ENCODE data around the gene RBKS.
A peak's percentile ranks its signal among the peaks of the same experiment; 100 is the strongest.
"Not testable (repeated sequence)": the region's sequence is repeated elsewhere in the genome, so short reads cannot be mapped to it uniquely, and the experiment has no call there.

The RBKS gene

GRCh38 chr2:27875089-27875881 is 14.9 kb downstream of the RBKS start:
- Histone ChIP-seq H3K36me3 (no peaks in the 10 kb centered on the region), H3K27ac (no peak overlapping the region), H3K9me3 (ENCODE audit: severe bottlenecking) (peaks cover 5% of the 10 kb centered on the region), H3K27me3 (ENCODE audit: insufficient read depth, low read depth, severe bottlenecking) (no peaks in the 10 kb centered on the region), H3K4me3 (ENCODE audit: low read depth, low read length) (no peak overlapping the region)
- no peak for DNase-seq
- no peak for TF ChIP-seq CTCF (IDR thresholded peaks at IDR 0.05; ENCODE audit: low read depth, low read length)

- H3K27ac ChIP-seq = no peak overlapping the region
- H3K27me3 ChIP-seq (ENCODE audit: insufficient read depth, low read depth, severe bottlenecking) = no peaks in the 10 kb centered on the region
- TF ChIP-seq CTCF (IDR thresholded peaks at IDR 0.05; ENCODE audit: low read depth, low read length) = no peak
- H3K4me3 ChIP-seq (ENCODE audit: low read depth, low read length) = no peak overlapping the region
- DNase-seq = no peak
- H3K36me3 ChIP-seq = no peaks in the 10 kb centered on the region
- no peaks in the 10 kb centered on the region for H3K9me3 ChIP-seq (ENCODE audit: severe bottlenecking)
Observed at GRCh38 chr2:27873091-27873490, 17.1 kb downstream of the RBKS start.

GRCh38 chr2:27871802-27872201 is 18.4 kb downstream of the RBKS start:
- no peaks in the 10 kb centered on the region for H3K36me3 ChIP-seq
- DNase-seq = peak; percentile 21
- no peaks in the 10 kb centered on the region for H3K27me3 ChIP-seq (ENCODE audit: insufficient read depth, low read depth, severe bottlenecking)
- no peak overlapping the region for H3K27ac ChIP-seq
- no peaks in the 10 kb centered on the region for H3K9me3 ChIP-seq (ENCODE audit: severe bottlenecking)
- no peak overlapping the region for H3K4me3 ChIP-seq (ENCODE audit: low read depth, low read length)
- TF ChIP-seq CTCF (IDR thresholded peaks at IDR 0.05; ENCODE audit: low read depth, low read length) = no peak

GRCh38 chr2:27870724-27871123 is 19.5 kb downstream of the RBKS start:
- DNase-seq = no peak

GRCh38 chr2:27869763-27870162 is 20.4 kb downstream of the RBKS start:
- Histone ChIP-seq H3K9me3 (ENCODE audit: severe bottlenecking) (no peaks in the 10 kb centered on the region), H3K36me3 (no peaks in the 10 kb centered on the region), H3K4me3 (ENCODE audit: low read depth, low read length) (no peak overlapping the region), H3K27ac (no peak overlapping the region), H3K27me3 (ENCODE audit: insufficient read depth, low read depth, severe bottlenecking) (no peaks in the 10 kb centered on the region)
- DNase-seq = no peak
- TF ChIP-seq CTCF (IDR thresholded peaks at IDR 0.05; ENCODE audit: low read depth, low read length) = no peak

More at GRCh38 chr2:27870724-27871123, 19.5 kb downstream of the RBKS start:
- no peak overlapping the region for H3K4me3 ChIP-seq (ENCODE audit: low read depth, low read length)
- no peaks in the 10 kb centered on the region for H3K9me3 ChIP-seq (ENCODE audit: severe bottlenecking)
- H3K27ac ChIP-seq = no peak overlapping the region
- no peaks in the 10 kb centered on the region for H3K27me3 ChIP-seq (ENCODE audit: insufficient read depth, low read depth, severe bottlenecking)
- no peak for TF ChIP-seq CTCF (IDR thresholded peaks at IDR 0.05; ENCODE audit: low read depth, low read length)
- H3K36me3 ChIP-seq = no peaks in the 10 kb centered on the region

GRCh38 chr2:27866237-27866636 is 23.9 kb downstream of the RBKS start:
- Histone ChIP-seq H3K27me3 (ENCODE audit: insufficient read depth, low read depth, severe bottlenecking) (no peaks in the 10 kb centered on the region), H3K36me3 (no peaks in the 10 kb centered on the region), H3K27ac (no peak overlapping the region), H3K4me3 (ENCODE audit: low read depth, low read length) (no peak overlapping the region), H3K9me3 (ENCODE audit: severe bottlenecking) (no peaks in the 10 kb centered on the region)
- no peak for DNase-seq
- TF ChIP-seq CTCF (IDR thresholded peaks at IDR 0.05; ENCODE audit: low read depth, low read length) = no peak

- H3K27me3 ChIP-seq (ENCODE audit: insufficient read depth, low read depth, severe bottlenecking); DNase-seq; H3K36me3 ChIP-seq; H3K27ac ChIP-seq; H3K4me3 ChIP-seq (ENCODE audit: low read depth, low read length); H3K9me3 ChIP-seq (ENCODE audit: severe bottlenecking): not testable (repeated sequence)
Observed at GRCh38 chr2:27863955-27864354, 26.2 kb downstream of the RBKS start.

All from WERI-Rb-1 (cell line).